HG03342 (cell line): Measurements from ENCODE around the gene DAPL1.

Source experiments
- ATAC-seq: cut with Tn5 transposase; IDR thresholded peaks from one replicate; pipeline ENCODE4 v1.9.1; 2021; ENCODE audit warnings: mild to moderate bottlenecking, moderate library complexity; ENCODE audit not compliant: unreplicated experiment

Gene DAPL1

GRCh38 chr2:158776231-158776630 lies 18.9 kb upstream of the DAPL1 start:
- ATAC-seq, result no peak

DNA sequence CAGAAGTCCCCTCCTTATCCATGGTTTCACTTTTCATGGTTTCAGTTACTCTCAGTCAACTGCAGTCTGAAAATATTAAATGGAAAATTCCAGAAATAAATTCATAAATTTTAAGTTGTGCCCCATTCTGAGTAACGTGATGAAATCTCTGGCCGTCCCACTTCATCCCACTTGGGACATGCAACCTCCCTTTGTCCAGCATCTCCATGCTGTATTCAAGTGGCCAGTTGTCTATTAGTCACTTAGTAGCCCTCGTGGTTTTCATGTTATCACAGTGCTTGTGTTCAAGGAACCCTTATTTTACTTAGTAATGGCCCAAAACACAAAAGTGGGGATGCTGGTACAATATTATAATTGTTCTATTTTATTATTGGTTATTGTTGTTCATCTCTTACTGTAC lies 18.0 kb upstream of the DAPL1 start:
- ATAC-seq, result no peak

DNA sequence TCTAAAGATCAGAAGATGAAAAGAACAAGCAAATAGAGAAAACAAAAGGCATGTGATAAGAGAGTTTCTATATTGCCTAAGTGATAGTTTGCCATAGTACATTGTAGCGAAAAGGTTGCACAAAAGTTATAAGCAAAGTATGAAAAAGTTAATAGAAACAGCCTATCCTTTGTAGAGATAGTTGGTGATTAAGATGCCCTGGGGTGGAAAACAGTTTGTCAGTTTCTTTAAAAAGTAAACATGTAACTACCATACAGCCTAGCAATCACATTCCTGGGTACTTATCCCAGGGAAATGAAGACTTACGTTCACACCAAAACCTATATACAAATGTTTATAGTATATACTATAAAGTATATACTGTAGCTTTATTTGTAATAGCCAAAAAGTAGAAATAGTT lies 16.9 kb upstream of the DAPL1 start:
- ATAC-seq, result no peak

- ATAC-seq, result no peak
These were observed 15.5 kb upstream of the DAPL1 start for GRCh38 chr2:158779621-158780020.

DNA sequence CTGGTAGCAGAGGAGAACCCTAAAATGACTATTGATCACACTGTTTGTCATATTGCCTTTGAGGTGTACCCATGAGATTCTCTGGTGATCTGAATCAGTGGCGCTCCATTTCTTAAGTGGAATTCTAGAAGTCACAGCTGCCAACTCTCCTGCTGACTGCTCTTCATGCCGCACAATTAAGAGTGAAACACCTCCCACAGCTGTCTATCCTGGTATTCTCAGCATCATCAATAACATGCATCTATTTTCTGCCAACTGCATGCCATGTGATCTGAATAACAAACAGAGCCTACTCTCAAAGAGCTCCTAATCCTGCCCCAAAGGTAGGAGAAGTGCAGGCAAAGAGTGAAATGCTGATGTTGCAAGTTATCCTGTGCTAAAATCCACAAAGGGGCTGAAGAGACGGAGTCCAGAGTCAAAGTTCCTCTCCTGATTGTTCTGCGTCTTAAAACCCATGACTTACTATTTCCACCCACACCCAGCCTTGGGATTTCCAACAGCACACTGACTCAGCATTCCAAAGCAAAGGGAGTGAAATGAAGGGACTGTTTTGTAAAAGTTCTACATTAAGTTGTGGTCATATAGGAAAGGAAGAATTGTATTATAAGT lies 13.7 kb upstream of the DAPL1 start:
- ATAC-seq, result no peak

GRCh38 chr2:158782136-158782535 lies 13.0 kb upstream of the DAPL1 start:
- no peak for ATAC-seq

GRCh38 chr2:158782616-158783015 lies 12.5 kb upstream of the DAPL1 start:
- no peak for ATAC-seq

DNA sequence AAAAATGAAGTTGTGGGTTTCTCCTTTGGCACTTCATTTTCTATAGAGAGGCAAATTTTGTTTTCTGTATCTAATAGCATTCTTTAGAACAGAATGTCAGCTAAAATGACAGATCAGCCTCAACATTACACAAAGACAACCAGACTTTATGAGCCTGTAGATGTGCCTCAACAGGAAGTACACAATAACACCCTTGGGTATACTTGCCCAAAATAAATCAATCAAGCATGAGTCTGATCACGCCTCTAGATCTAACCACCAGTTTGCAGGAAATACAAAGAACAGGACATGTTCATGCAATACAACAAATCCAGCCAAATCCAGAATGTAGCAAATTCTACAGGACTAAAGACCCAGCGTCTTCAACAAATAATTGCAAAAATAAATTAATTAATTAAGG lies 11.2 kb upstream of the DAPL1 start:
- ATAC-seq, result no peak

DNA sequence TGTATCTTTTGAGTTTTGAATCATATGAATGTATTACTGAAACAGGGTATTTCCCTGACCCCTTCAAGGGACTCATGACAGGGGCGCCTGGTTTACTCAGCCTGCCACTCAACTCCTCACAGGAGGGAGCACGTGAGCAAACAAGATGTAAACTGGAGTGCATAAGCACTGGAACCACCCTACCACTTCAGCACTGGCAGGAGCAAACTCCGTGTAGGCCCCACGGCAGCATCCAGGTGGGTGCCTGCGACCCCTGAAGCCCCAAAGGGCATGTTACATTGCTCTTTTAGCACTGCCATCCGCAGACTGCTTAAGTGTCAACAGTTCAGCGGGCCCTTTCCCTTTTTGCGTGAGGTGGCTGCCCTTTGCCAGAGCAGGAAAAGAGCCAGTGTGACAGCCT lies 8.2 kb upstream of the DAPL1 start:
- no peak for ATAC-seq

DNA sequence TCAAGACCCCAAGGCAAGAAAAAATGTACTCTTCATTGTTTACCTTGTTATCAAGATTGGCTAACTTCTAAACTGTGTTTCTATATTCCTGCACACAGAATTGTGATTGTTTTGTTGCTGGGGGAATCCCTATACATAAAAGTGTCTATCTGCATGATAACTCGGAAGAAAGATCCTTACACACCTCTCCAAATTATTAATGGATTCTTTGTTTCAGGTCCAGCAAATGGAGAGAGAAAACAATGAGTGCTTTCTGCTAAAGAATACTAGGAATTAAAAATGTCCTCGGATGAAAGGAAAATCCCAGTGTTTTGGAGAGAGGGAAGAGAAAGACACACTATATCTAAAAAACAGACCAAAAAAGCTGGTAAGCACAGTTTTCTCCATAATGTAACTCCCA lies 6.2 kb upstream of the DAPL1 start:
- no peak for ATAC-seq

GRCh38 chr2:158796652-158797051 lies 1.5 kb downstream of the DAPL1 start:
- ATAC-seq, result no peak

- no peak for ATAC-seq
These were observed 3.0 kb downstream of the DAPL1 start for GRCh38 chr2:158797963-158798700.

- no peak for ATAC-seq
These were observed 4.1 kb downstream of the DAPL1 start for GRCh38 chr2:158799181-158799580.

DNA sequence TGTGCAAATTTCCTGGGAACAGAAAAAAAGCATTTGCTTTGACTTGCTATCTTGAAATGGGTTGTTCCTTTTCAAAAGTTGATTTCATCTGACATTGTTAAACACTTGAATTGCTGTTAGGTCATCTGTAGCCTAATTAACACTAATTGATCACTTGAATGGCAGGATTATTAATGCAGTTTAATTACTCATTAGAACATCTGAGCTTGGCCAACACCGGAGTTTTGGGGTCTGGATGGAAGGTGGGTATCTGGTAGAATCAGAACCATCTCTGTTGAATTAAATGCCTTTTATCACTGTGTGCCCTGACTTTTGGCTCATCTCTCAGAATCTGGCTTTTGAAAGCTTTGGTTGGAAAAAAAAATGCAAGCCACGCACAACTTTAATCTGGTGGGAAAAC lies 8.4 kb downstream of the DAPL1 start:
- no peak for ATAC-seq

GRCh38 chr2:158805255-158805654 lies 10.1 kb downstream of the DAPL1 start:
- ATAC-seq, result no peak

DNA sequence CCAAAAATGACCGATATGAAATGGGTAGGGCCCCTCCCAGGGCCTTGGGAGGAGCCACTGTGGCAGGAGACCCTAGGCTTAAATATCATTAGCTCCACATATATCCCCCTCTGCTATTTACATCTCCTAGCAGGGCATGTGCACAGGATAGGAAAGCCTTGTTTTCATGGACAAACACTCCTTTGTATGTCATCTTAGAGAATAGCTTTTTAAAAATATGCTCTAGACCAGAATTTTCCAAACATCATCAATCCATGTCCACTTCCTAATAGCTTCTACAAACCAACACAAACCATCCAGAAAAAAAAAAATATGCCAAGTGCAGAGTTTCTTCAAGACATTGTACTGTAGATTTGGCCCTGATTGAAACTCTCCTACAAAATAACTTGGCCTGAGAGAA lies 10.8 kb downstream of the DAPL1 start:
- no peak for ATAC-seq

DNA sequence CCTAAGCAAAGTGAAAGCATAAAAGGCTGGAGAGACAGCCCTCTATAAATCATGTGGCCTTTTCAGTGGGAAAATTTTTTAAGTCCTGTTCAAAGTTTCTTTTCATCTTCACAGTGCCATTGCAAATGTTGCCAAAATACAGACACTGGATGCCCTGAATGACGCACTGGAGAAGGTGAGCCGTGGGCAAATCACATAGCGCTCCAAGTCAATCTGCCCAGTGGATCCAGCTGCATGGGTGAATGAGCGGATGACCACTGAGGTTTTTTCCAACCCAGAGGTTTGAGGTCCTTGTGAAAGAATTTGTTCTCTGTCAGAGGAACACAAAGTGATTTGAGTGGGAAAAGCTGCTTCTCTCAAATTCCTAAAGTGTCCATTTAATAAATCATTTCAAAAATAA lies 11.8 kb downstream of the DAPL1 start:
- no peak for ATAC-seq

GRCh38 chr2:158808426-158808825 lies 13.3 kb downstream of the DAPL1 start:
- no peak for ATAC-seq

DNA sequence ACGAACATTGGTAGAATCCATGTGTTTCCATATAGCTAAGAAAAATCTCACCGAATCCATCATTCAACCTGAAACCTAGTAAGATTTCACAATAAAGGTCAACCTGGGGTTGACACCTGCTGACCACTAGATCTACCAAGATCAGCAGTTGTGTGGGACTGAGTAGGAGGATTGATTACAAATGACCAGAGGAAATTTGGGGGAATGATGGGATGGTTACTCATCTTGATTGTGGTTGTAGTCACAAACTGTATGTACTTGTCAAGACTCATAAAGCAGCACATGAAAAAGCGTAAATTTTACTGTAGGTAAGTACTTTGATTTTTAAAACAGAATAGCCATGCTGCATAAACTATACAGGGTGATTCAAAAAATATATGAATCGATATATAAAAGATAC lies 14.7 kb downstream of the DAPL1 start:
- ATAC-seq, result no peak

DNA sequence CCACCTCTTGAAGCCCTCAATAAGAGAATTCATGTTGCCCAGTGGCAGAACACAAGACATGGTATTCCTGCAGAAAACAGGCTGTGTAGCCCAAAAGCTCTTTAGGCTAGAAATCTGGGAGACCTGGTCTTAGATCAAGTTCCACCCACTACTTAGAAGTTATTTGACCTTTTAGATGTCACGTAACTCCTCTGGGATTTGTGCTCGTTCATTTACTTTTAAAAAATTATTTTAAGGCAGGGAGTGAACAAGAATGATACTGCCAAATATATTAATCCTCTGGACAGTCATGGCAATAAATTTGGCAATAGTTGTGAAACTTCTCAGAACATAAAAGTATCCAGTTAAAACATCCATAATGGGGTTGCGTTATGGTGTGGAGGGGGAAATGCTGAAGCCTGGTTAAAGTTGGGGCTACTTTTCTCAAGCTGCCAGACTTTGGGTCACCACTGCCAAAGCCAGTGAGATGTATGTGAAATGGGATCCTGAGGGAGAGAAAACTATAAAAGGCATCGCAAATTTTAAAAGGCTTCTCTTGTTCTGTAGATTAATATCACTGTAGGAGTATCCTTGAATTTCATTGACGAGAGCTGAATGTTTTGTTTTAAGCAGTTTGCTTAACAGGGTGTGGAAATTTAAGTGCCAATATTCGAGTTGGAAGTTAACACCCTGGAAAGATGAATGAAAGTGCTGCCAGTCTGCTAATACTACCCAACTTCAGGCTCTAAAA lies 15.8 kb downstream of the DAPL1 start:
- ATAC-seq, result no peak

- ATAC-seq, result no peak
These were observed 20.0 kb downstream of the DAPL1 start for GRCh38 chr2:158815166-158815565.

GRCh38 chr2:158815658-158816057 lies 20.5 kb downstream of the DAPL1 start:
- ATAC-seq, result no peak
